Calu3 (cell line): ENCODE data around the gene TMEM235. TPM values are rescaled to one million over a fixed set of nuclear protein-coding genes. Genes with fewer than 3 reads are reported as not detected.

Experiments
- BruUV-seq: library from RNA; stranded (reverse); fragments of 400-500 nt; replicated peaks from 2 replicates; lab custom pipeline; 2021; lab: Mats Ljungman, UMichigan
- CTCF ChIA-PET: fragments of 300-600 bp; sonication (Branson Sonifier 250); formaldehyde crosslinking; loops from one replicate; lab custom pipeline; 2022; ENCODE audit warnings: antibody characterized with exemption; lab: Charles Lee
- DNase-seq: peaks from one replicate; pipeline ENCODE4 v3.0.0; 2022
- H3K27ac Mint-ChIP-seq: one replicate; pipeline ENCODE4 v1.8.0; 2022; ENCODE audit warnings: mixed read lengths; ENCODE audit not compliant: unreplicated experiment
- H3K27me3 Mint-ChIP-seq: one replicate; pipeline ENCODE4 v1.8.0; 2022; ENCODE audit warnings: mixed read lengths; ENCODE audit not compliant: unreplicated experiment
- H3K36me3 Mint-ChIP-seq: one replicate; pipeline ENCODE4 v1.8.0; 2022; ENCODE audit warnings: mild to moderate bottlenecking, moderate library complexity, mixed read lengths; ENCODE audit not compliant: insufficient read depth, unreplicated experiment
- H3K4me1 Mint-ChIP-seq: one replicate; pipeline ENCODE4 v1.8.0; 2022; ENCODE audit warnings: mild to moderate bottlenecking, low read depth, mixed read lengths; ENCODE audit not compliant: unreplicated experiment
- H3K4me3 Mint-ChIP-seq: one replicate; pipeline ENCODE4 v1.8.0; 2022; ENCODE audit warnings: mild to moderate bottlenecking, low read depth, moderate library complexity, mixed read lengths; ENCODE audit not compliant: unreplicated experiment
- H3K9me3 Mint-ChIP-seq: one replicate; pipeline ENCODE4 v1.8.0; 2022; ENCODE audit warnings: low read depth, mixed read lengths; ENCODE audit not compliant: unreplicated experiment
- CTCF ChIP-seq: fragments of 200-600 bp; IDR thresholded peaks from one replicate; pipeline ENCODE4 v1.8.0; 2022; ENCODE audit warnings: antibody characterized with exemption; ENCODE audit not compliant: unreplicated experiment
- intact Hi-C: fragments of 100-400 bp; cut with micrococcal nuclease; formaldehyde crosslinking; loops from one replicate; pipeline ENCODE4 v1.10.0; 2022; ENCODE audit not compliant: unreplicated experiment
- total RNA-seq: library from RNA; stranded (reverse); gene quantifications from 2 replicates; pipeline ENCODE4 v1.2.3, GENCODE V29; 2022

Gene TMEM235
- total RNA-seq, 1 experiment from 2014 or later, result not detected

- peaks cover 10% of the 10 kb centered on the region for H3K27me3 Mint-ChIP-seq
- H3K36me3 Mint-ChIP-seq, result peaks cover 9% of the 10 kb centered on the region
- TF ChIP-seq CTCF, result no peak
- no peak overlapping the region for H3K27ac Mint-ChIP-seq
- DNase-seq, result no peak
- CTCF ChIA-PET, result interaction anchor here (0.6 to 3.6 kb wide), 3 partner anchors 174 to 1585 kb away, joined by 3 to 28 read pairs (median 5); no protein-coding TSS in a partner anchor
- intact Hi-C loops, result no loop called here
- peaks cover 15% of the 10 kb centered on the region for H3K4me1 Mint-ChIP-seq
- no peak overlapping the region for H3K4me3 Mint-ChIP-seq
- no peaks in the 10 kb centered on the region for H3K9me3 Mint-ChIP-seq
- no TSS peak for BruUV-seq
Observed at GRCh38 chr17:78248051-78248914, 16.9 kb downstream of the TMEM235 start.

GRCh38 chr17:78249074-78249817 is 17.8 kb downstream of the TMEM235 start:
- no peak overlapping the region for H3K27ac Mint-ChIP-seq
- no TSS peak for BruUV-seq
- no peaks in the 10 kb centered on the region for H3K9me3 Mint-ChIP-seq
- no peak for TF ChIP-seq CTCF
- peaks cover 14% of the 10 kb centered on the region for H3K36me3 Mint-ChIP-seq
- CTCF ChIA-PET, result interaction anchor here (0.5 to 3.6 kb wide), 4 partner anchors 21 to 173 kb away, joined by 3 to 33 read pairs (median 16); no protein-coding TSS in a partner anchor
- peaks cover 10% of the 10 kb centered on the region for H3K27me3 Mint-ChIP-seq
- intact Hi-C loops, result no loop called here
- no peak for DNase-seq
- H3K4me3 Mint-ChIP-seq, result no peak overlapping the region
- H3K4me1 Mint-ChIP-seq, result peaks cover 15% of the 10 kb centered on the region

- BruUV-seq, result no TSS peak
- H3K4me3 Mint-ChIP-seq, result no peak overlapping the region
Observed at GRCh38 chr17:78249818-78250806, 18.7 kb downstream of the TMEM235 start.

More at GRCh38 chr17:78249818-78250806, 18.7 kb downstream of the TMEM235 start:
- TF ChIP-seq CTCF, result no peak
- Mint-ChIP-seq H3K27ac (no peak overlapping the region), H3K9me3 (no peaks in the 10 kb centered on the region), H3K27me3 (peaks cover 10% of the 10 kb centered on the region), H3K4me1 (peaks cover 15% of the 10 kb centered on the region), H3K36me3 (peaks cover 18% of the 10 kb centered on the region)
- DNase-seq, result no peak
- intact Hi-C loops, result loop anchor here (2.0 kb wide), 3 partner anchors 137 to 173 kb away; no protein-coding TSS in a partner anchor
- CTCF ChIA-PET, result interaction anchor here (1.1 to 3.6 kb wide), 12 partner anchors 10 to 209 kb away, joined by 3 to 33 read pairs (median 5); partner anchors contain the start of genes AFMID, SOCS3 and TK1
